Endothelial cell of umbilical vein (primary cell): ENCODE results near the gene ZNF341. TPM values are rescaled to one million over a fixed set of nuclear protein-coding genes. Genes with fewer than 3 reads are reported as not detected.

Source experiments
- BruUV-seq: library from RNA; stranded (reverse); fragments of 400-500 nt; replicated peaks from 2 replicates; lab custom pipeline; 2021; lab: Mats Ljungman, UMichigan
- CTCF ChIA-PET: fragments of 300-600, 350-600 bp; sonication (Branson Sonifier 250); formaldehyde crosslinking; loops from one replicate; lab custom pipeline; 2021; ENCODE audit warnings: antibody characterized with exemption, inconsistent platforms; lab: Charles Lee
- POLR2A ChIA-PET: fragments of 300-600, 350-600 bp; sonication (Branson Sonifier 250); formaldehyde crosslinking; loops from one replicate; lab custom pipeline; 2021; ENCODE audit warnings: antibody characterized with exemption, inconsistent platforms; lab: Charles Lee
- DNase-seq: peaks from one replicate; pipeline ENCODE4 v3.0.0-alpha.2; 2011; ENCODE audit warnings: low read depth, low spot score
- FAIRE-seq: peaks from 2 replicates; lab custom pipeline; 2011; peaks lifted over from hg19 to GRCh38; lab: Jason Lieb, UNC
- H2AFZ ChIP-seq: 2 replicates; pipeline ENCODE4 v1.6.0; 2012; ENCODE audit warnings: low read depth, low read length, control low read depth, inconsistent platforms
- H3K27ac ChIP-seq: 2 replicates; pipeline ENCODE4 v1.5.1; 2011; ENCODE audit warnings: low read depth, mild to moderate bottlenecking, control low read depth, low read length, moderate library complexity; ENCODE audit not compliant: insufficient read depth
- H3K27me3 ChIP-seq, 2 experiments: 2 replicates each; pipeline versions ENCODE4 v1.6.0 to v1.6.1; 2011; ENCODE audit warnings: low read length in 2 of 2, mixed read lengths in 1 of 2; ENCODE audit not compliant: control insufficient read depth in 2 of 2, insufficient read depth in 2 of 2
- H3K36me3 ChIP-seq, 2 experiments: 2 replicates in 1 of 2; 3 replicates in 1 of 2; pipeline ENCODE4 v1.5.1; 2011; ENCODE audit warnings: low read length in 2 of 2, mild to moderate bottlenecking in 1 of 2, moderate library complexity in 1 of 2; ENCODE audit not compliant: control insufficient read depth in 2 of 2, insufficient read depth in 2 of 2; ENCODE audit errors: extremely low read depth in 1 of 2
- H3K4me1 ChIP-seq: 3 replicates; pipeline ENCODE4 v1.5.1; 2011; ENCODE audit warnings: mild to moderate bottlenecking, low read length; ENCODE audit not compliant: control insufficient read depth, insufficient read depth; ENCODE audit errors: extremely low read depth
- H3K4me2 ChIP-seq: 2 replicates; pipeline ENCODE4 v1.6.1; 2011; ENCODE audit warnings: low read length, control low read depth, mixed read lengths; ENCODE audit not compliant: insufficient read depth
- H3K4me3 ChIP-seq, 3 experiments: fragments of 200-600 bp in 1 of 3; sonication (generic), shearing (Covaris generic) in 1 of 3; replicated peaks in 1 of 3; 2 replicates each; pipeline ENCODE4 v1.5.1; 2011 to 2016; ENCODE audit warnings: control low read depth in 3 of 3, low read length in 3 of 3, mild to moderate bottlenecking in 2 of 3, inconsistent platforms in 1 of 3, low read depth in 1 of 3, moderate library complexity in 1 of 3; ENCODE audit not compliant: insufficient read depth in 1 of 3
- H3K79me2 ChIP-seq: 2 replicates; pipeline ENCODE4 v1.6.0; 2012; ENCODE audit warnings: low read length, inconsistent platforms; ENCODE audit not compliant: control insufficient read depth, insufficient read depth
- H3K9ac ChIP-seq: replicated peaks from 2 replicates; pipeline ENCODE3; 2011; ENCODE audit warnings: low read length, control low read depth; ENCODE audit not compliant: insufficient read depth; ENCODE audit errors: extremely low read depth
- H3K9me1 ChIP-seq: replicated peaks from 3 replicates; pipeline ENCODE4 v1.6.0; 2011; ENCODE audit warnings: mild to moderate bottlenecking, low read length; ENCODE audit not compliant: control insufficient read depth, insufficient read depth; ENCODE audit errors: extremely low read depth
- H3K9me3 ChIP-seq: replicated peaks from 2 replicates; pipeline ENCODE4 v1.5.1; 2012; ENCODE audit warnings: low read length, inconsistent platforms; ENCODE audit not compliant: control insufficient read depth, insufficient read depth
- H4K20me1 ChIP-seq: replicated peaks from 2 replicates; pipeline ENCODE3; 2011; ENCODE audit warnings: mild to moderate bottlenecking, low read length; ENCODE audit not compliant: control insufficient read depth, insufficient read depth; ENCODE audit errors: extremely low read depth
- CTCF ChIP-seq, 2 donors: IDR thresholded peaks; 1 replicate in 1 of 2; 2 replicates in 1 of 2; pipeline ENCODE4 v1.5.1; 2011; ENCODE audit warnings: low read length in 2 of 2, mild to moderate bottlenecking in 2 of 2, moderate library complexity in 2 of 2, control low read depth in 1 of 2, inconsistent platforms in 1 of 2, low read depth in 1 of 2; ENCODE audit not compliant: insufficient read depth in 1 of 2; ENCODE audit errors: extremely low read depth in 1 of 2
- EZH2 ChIP-seq: IDR thresholded peaks from 2 replicates; pipeline ENCODE4 v1.6.1; 2012; ENCODE audit warnings: borderline replicate concordance, low read depth, mild to moderate bottlenecking, moderate library complexity, low read length, inconsistent platforms; ENCODE audit not compliant: severe bottlenecking
- FOS ChIP-seq: IDR thresholded peaks from 2 replicates; pipeline ENCODE4 v1.6.1; 2011; ENCODE audit warnings: mild to moderate bottlenecking, low read length, moderate library complexity, borderline replicate concordance; ENCODE audit not compliant: insufficient read depth
- GATA2 ChIP-seq: IDR thresholded peaks from 2 replicates; pipeline ENCODE4 v1.7.0; 2011; ENCODE audit warnings: low read depth, mild to moderate bottlenecking, moderate library complexity, mixed read lengths, low read length; ENCODE audit not compliant: insufficient read length, insufficient read depth
- JUN ChIP-seq: IDR thresholded peaks from 2 replicates; pipeline ENCODE4 v1.6.1; 2011; ENCODE audit warnings: borderline replicate concordance, low read depth; ENCODE audit not compliant: insufficient read length, insufficient read depth
- MAX ChIP-seq: IDR thresholded peaks from 2 replicates; pipeline ENCODE4 v1.6.1; 2011; ENCODE audit not compliant: insufficient read depth, insufficient read length
- MYC ChIP-seq: IDR thresholded peaks from one replicate; pipeline ENCODE4 v1.6.1; 2011; ENCODE audit warnings: mild to moderate bottlenecking, low read depth, low read length
- POLR2A ChIP-seq: IDR thresholded peaks from 2 replicates; pipeline ENCODE4 v1.6.1; 2012; ENCODE audit warnings: low read depth, mild to moderate bottlenecking, control low read depth, low read length
- POLR2AphosphoS5 ChIP-seq: IDR thresholded peaks from 2 replicates; pipeline ENCODE4 v1.6.1; 2012; ENCODE audit warnings: low read depth, mild to moderate bottlenecking, control low read depth, low read length, moderate library complexity; ENCODE audit not compliant: insufficient read depth
- dilution Hi-C: fragments of 300-500 bp; cut with MboI; formaldehyde crosslinking; loops from one replicate; pipeline ENCODE4 v1.15.0; 2019; ENCODE audit warnings: low sequenced_read_pairs; ENCODE audit not compliant: extremely low pct_ligation_motif_present
- intact Hi-C: fragments of 100-400 bp; cut with micrococcal nuclease; formaldehyde crosslinking; loops from one replicate; pipeline ENCODE4 v1.10.0; 2022
- polyA plus RNA-seq, 4 experiments: library from polyadenylated mRNA; depleted of rRNA in 3 of 4; stranded (reverse) in 3 of 4; unstranded in 1 of 4; fragments of >200 nt; gene quantifications; 2 replicates each; pipeline versions ENCODE4 v1.2.1 to v1.2.3, GENCODE V29; 2011 to 2012; ENCODE audit warnings: missing spikeins in 1 of 4
- total RNA-seq: library from RNA; stranded (reverse); gene quantifications from 2 replicates; pipeline ENCODE4 v1.2.3, GENCODE V29; 2021

ZNF341 gene
- total and polyA plus RNA-seq, 2 donors (not counting 3 experiments of a cell fraction or from before 2014, with no cell fraction given): 4.9 TPM

- Histone ChIP-seq H2AFZ (no peak overlapping the region), H3K27ac (no peak overlapping the region), H3K4me3 (no peak overlapping the region), H3K27me3 (no peaks in the 10 kb centered on the region), H3K4me2 (no peak overlapping the region), H3K9me3 (no peaks in the 10 kb centered on the region), H3K36me3 (no peaks in the 10 kb centered on the region), H3K9me1 (no peaks in the 10 kb centered on the region), H3K4me1 (no peaks in the 10 kb centered on the region), H3K9ac (no peak overlapping the region), H3K79me2 (no peaks in the 10 kb centered on the region), H4K20me1 (no peaks in the 10 kb centered on the region)
- TF ChIP-seq JUN (no peak), MYC (no peak), MAX (no peak), EZH2 (no peak), POLR2A (no peak), GATA2 (no peak), POLR2AphosphoS5 (no peak), CTCF (IDR thresholded peaks at IDR 0.05; ENCODE audit: extremely low read depth in 1 of 2, insufficient read depth in 1 of 2, low read depth in 1 of 2, low read length in 2 of 2) (no peak), FOS (no peak)
- intact Hi-C loops (no loop called here), dilution Hi-C loops (no loop called here)
- CTCF ChIA-PET: interaction anchor here (0.8 to 1.5 kb wide), 3 partner anchors 10 to 19 kb away, joined by 3 to 4 read pairs (median 4); no protein-coding TSS in a partner anchor
- FAIRE-seq: no peak
- BruUV-seq: no TSS peak
- DNase-seq: no peak
- POLR2A ChIA-PET: no interaction called here
These were observed 27.4 kb upstream of the ZNF341 start for GRCh38 chr20:33704197-33704924.
